D341Med (cell line): ENCODE data around the gene MYH7.
"Not testable (repeated sequence)": the region's sequence is repeated elsewhere in the genome, so short reads cannot be mapped to it uniquely, and the experiment has no call there.

Experiments used
- DNase-seq: peaks from one replicate; pipeline ENCODE4 v3.0.0; 2012; ENCODE audit warnings: low spot score

The MYH7 gene

GRCh38 chr14:23435543-23436326, at the start of gene MYH7:
TSS of gene MYH7 (minus strand) at chr14:23435660. CDS start at chr14:23433732, 1,928 bp downstream.
- DNase-seq: no peak

GRCh38 chr14:23483236-23483854, 47.9 kb upstream of the MYH7 start:
- DNase-seq: peak; percentile 90

GRCh38 chr14:23482823-23483148, 47.3 kb upstream of the MYH7 start:
- no peak for DNase-seq

- DNase-seq: no peak
These were observed 46.7 kb upstream of the MYH7 start for GRCh38 chr14:23481979-23482822.

- no peak for DNase-seq
These were observed 46.0 kb upstream of the MYH7 start for GRCh38 chr14:23481362-23481970.

- DNase-seq: peak; percentile 53
These were observed 42.8 kb upstream of the MYH7 start for GRCh38 chr14:23478109-23478759.

GRCh38 chr14:23470947-23471346, 35.5 kb upstream of the MYH7 start:
- no peak for DNase-seq

GRCh38 chr14:23469906-23470403, 34.5 kb upstream of the MYH7 start:
- DNase-seq: no peak

- peak; percentile 92 for DNase-seq
These were observed 33.9 kb upstream of the MYH7 start, which contains the start of gene NGDN for GRCh38 chr14:23469127-23469905. TSS of gene NGDN (plus strand) at chr14:23469703. CDS start at chr14:23469716, 13 bp downstream.

GRCh38 chr14:23468704-23469126, 33.3 kb upstream of the MYH7 start:
- no peak for DNase-seq

GRCh38 chr14:23465261-23465660, 29.8 kb upstream of the MYH7 start:
- DNase-seq: no peak

GRCh38 chr14:23464700-23465099, 29.2 kb upstream of the MYH7 start:
- DNase-seq: no peak

GRCh38 chr14:23460960-23461359, 25.5 kb upstream of the MYH7 start:
- DNase-seq: no peak

- DNase-seq: no peak
These were observed 22.4 kb upstream of the MYH7 start for GRCh38 chr14:23457587-23458445.

- not testable (repeated sequence) for DNase-seq
These were observed 21.6 kb upstream of the MYH7 start for GRCh38 chr14:23456883-23457586.

- no peak for DNase-seq
These were observed 19.0 kb upstream of the MYH7 start for GRCh38 chr14:23454445-23454856.

- DNase-seq: no peak
These were observed 16.8 kb upstream of the MYH7 start for GRCh38 chr14:23452237-23452636.

- DNase-seq: no peak
These were observed 14.9 kb upstream of the MYH7 start for GRCh38 chr14:23450379-23450778.

- no peak for DNase-seq
These were observed 13.9 kb upstream of the MYH7 start for GRCh38 chr14:23449314-23449713.
